Neuron (in vitro differentiated cells): ENCODE results near the gene MB21D2.

Experiments
- H2AFZ ChIP-seq: one replicate; pipeline ENCODE4 v1.6.1; 2013; ENCODE audit warnings: low read depth, mild to moderate bottlenecking, inconsistent platforms, low read length, moderate library complexity
- H3K27me3 ChIP-seq: one replicate; pipeline ENCODE4 v1.6.1; 2013; ENCODE audit warnings: low read length; ENCODE audit not compliant: insufficient read depth
- H3K36me3 ChIP-seq: one replicate; pipeline ENCODE4 v1.6.1; 2013; ENCODE audit warnings: low read length; ENCODE audit not compliant: insufficient read depth
- H3K4me1 ChIP-seq: one replicate; pipeline ENCODE4 v1.6.1; 2013; ENCODE audit warnings: low read length; ENCODE audit not compliant: insufficient read depth
- H3K4me3 ChIP-seq: 2 replicates; pipeline ENCODE4 v1.5.1; 2013; ENCODE audit warnings: mild to moderate bottlenecking, low read length, moderate library complexity
- H3K9me3 ChIP-seq: one replicate; pipeline ENCODE4 v1.6.1; 2013; ENCODE audit warnings: low read length

The MB21D2 gene

GRCh38 chr3:192880313-192880712, 37.3 kb downstream of the MB21D2 start:
- Histone ChIP-seq H3K27me3 (no peaks in the 10 kb centered on the region), H3K4me1 (no peaks in the 10 kb centered on the region), H2AFZ (no peak overlapping the region), H3K9me3 (no peaks in the 10 kb centered on the region), H3K4me3 (no peak overlapping the region), H3K36me3 (no peaks in the 10 kb centered on the region)

GRCh38 chr3:192879346-192880031, 38.2 kb downstream of the MB21D2 start:
- Histone ChIP-seq H2AFZ (no peak overlapping the region), H3K36me3 (no peaks in the 10 kb centered on the region), H3K4me3 (no peak overlapping the region), H3K27me3 (no peaks in the 10 kb centered on the region), H3K9me3 (no peaks in the 10 kb centered on the region), H3K4me1 (no peaks in the 10 kb centered on the region)

GRCh38 chr3:192875971-192876565, 41.6 kb downstream of the MB21D2 start:
- Histone ChIP-seq H3K4me1 (no peaks in the 10 kb centered on the region), H3K4me3 (no peak overlapping the region), H3K9me3 (no peaks in the 10 kb centered on the region), H3K36me3 (no peaks in the 10 kb centered on the region), H2AFZ (no peak overlapping the region), H3K27me3 (no peaks in the 10 kb centered on the region)

GRCh38 chr3:192870822-192871221, 46.8 kb downstream of the MB21D2 start:
- H3K4me1 ChIP-seq: no peaks in the 10 kb centered on the region
- no peaks in the 10 kb centered on the region for H3K9me3 ChIP-seq
- H2AFZ ChIP-seq: no peak overlapping the region
- no peaks in the 10 kb centered on the region for H3K27me3 ChIP-seq
- H3K36me3 ChIP-seq: no peaks in the 10 kb centered on the region
- no peak overlapping the region for H3K4me3 ChIP-seq

GRCh38 chr3:192869131-192870031, 48.3 kb downstream of the MB21D2 start:
- no peaks in the 10 kb centered on the region for H3K9me3 ChIP-seq
- no peak overlapping the region for H3K4me3 ChIP-seq
- H3K36me3 ChIP-seq: no peaks in the 10 kb centered on the region
- no peak overlapping the region for H2AFZ ChIP-seq
- no peaks in the 10 kb centered on the region for H3K27me3 ChIP-seq
- no peaks in the 10 kb centered on the region for H3K4me1 ChIP-seq

- Histone ChIP-seq H3K9me3 (no peaks in the 10 kb centered on the region), H3K4me3 (no peak overlapping the region), H3K36me3 (no peaks in the 10 kb centered on the region), H3K27me3 (no peaks in the 10 kb centered on the region), H2AFZ (no peak overlapping the region), H3K4me1 (no peaks in the 10 kb centered on the region)
Measured at GRCh38 chr3:192867645-192868044, 50.0 kb downstream of the MB21D2 start.

GRCh38 chr3:192866804-192867203, 50.9 kb downstream of the MB21D2 start:
- H3K4me1 ChIP-seq: no peaks in the 10 kb centered on the region
- no peak overlapping the region for H3K4me3 ChIP-seq
- no peaks in the 10 kb centered on the region for H3K27me3 ChIP-seq
- H2AFZ ChIP-seq: no peak overlapping the region
- no peaks in the 10 kb centered on the region for H3K9me3 ChIP-seq
- no peaks in the 10 kb centered on the region for H3K36me3 ChIP-seq

GRCh38 chr3:192864941-192865340, 52.7 kb downstream of the MB21D2 start:
- Histone ChIP-seq H3K27me3 (no peaks in the 10 kb centered on the region), H2AFZ (no peak overlapping the region), H3K4me1 (no peaks in the 10 kb centered on the region), H3K4me3 (no peak overlapping the region), H3K36me3 (no peaks in the 10 kb centered on the region), H3K9me3 (no peaks in the 10 kb centered on the region)

GRCh38 chr3:192863091-192863420, 54.6 kb downstream of the MB21D2 start:
- H3K9me3 ChIP-seq: no peaks in the 10 kb centered on the region
- H3K36me3 ChIP-seq: no peaks in the 10 kb centered on the region
- H3K4me1 ChIP-seq: no peaks in the 10 kb centered on the region
- no peak overlapping the region for H2AFZ ChIP-seq
- H3K27me3 ChIP-seq: no peaks in the 10 kb centered on the region
- H3K4me3 ChIP-seq: no peak overlapping the region

GRCh38 chr3:192862408-192863090, 55.1 kb downstream of the MB21D2 start:
- H3K9me3 ChIP-seq: no peaks in the 10 kb centered on the region
- no peak overlapping the region for H3K4me3 ChIP-seq
- H2AFZ ChIP-seq: no peak overlapping the region
- H3K4me1 ChIP-seq: no peaks in the 10 kb centered on the region
- no peaks in the 10 kb centered on the region for H3K36me3 ChIP-seq
- no peaks in the 10 kb centered on the region for H3K27me3 ChIP-seq

GRCh38 chr3:192861972-192862371, 55.7 kb downstream of the MB21D2 start:
- Histone ChIP-seq H3K27me3 (no peaks in the 10 kb centered on the region), H3K4me1 (no peaks in the 10 kb centered on the region), H3K9me3 (no peaks in the 10 kb centered on the region), H2AFZ (no peak overlapping the region), H3K36me3 (no peaks in the 10 kb centered on the region), H3K4me3 (no peak overlapping the region)

GRCh38 chr3:192860454-192860853, 57.2 kb downstream of the MB21D2 start:
- no peaks in the 10 kb centered on the region for H3K9me3 ChIP-seq
- H2AFZ ChIP-seq: no peak overlapping the region
- H3K36me3 ChIP-seq: no peaks in the 10 kb centered on the region
- H3K27me3 ChIP-seq: no peaks in the 10 kb centered on the region
- H3K4me3 ChIP-seq: no peak overlapping the region
- H3K4me1 ChIP-seq: no peaks in the 10 kb centered on the region
